Measurements from ENCODE around the gene IL12RB2.
"Not testable (repeated sequence)": the region's sequence is repeated elsewhere in the genome, so short reads cannot be mapped to it uniquely, and the experiment has no call there.

Gene IL12RB2

DNA sequence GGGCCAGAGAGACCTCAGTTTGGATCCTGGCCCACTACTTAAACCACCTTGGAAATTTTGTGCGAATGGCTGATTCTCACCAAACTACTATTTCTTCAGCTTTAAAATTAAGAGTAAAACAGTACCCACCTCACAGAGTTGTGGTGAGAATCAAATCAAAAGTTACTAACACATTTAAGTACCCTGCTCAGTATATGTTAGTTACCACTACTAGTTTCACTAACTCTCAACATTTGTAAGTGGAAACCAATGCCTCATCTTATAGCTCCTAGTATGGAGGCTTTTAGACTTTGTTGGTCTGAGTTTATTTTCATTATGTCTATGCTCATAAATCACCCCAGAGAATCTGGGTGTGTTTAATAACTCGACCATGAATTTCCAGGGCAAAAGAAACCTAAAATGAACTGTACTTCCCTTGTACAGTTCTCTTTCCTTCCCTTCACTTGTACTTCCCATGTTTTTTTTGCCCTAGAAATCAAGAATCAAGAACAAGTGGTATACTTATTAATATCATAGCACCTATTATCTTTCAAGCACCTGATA, 134.1 kb downstream of the IL12RB2 start:
- H4K20me1 ChIP-seq (ENCODE audit: insufficient read depth, low read length) = no peaks in the 10 kb centered on the region
- no peaks in the 10 kb centered on the region for H3K9me3 ChIP-seq (ENCODE audit: insufficient read depth, low read length)
- no peak overlapping the region for H2AFZ ChIP-seq (ENCODE audit: low read depth, low read length)
- no peaks in the 10 kb centered on the region for H3K4me1 ChIP-seq (ENCODE audit: low read length)
- no peaks in the 10 kb centered on the region for H3K27me3 ChIP-seq (ENCODE audit: low read depth, low read length)
- no peaks in the 10 kb centered on the region for H3K36me3 ChIP-seq (replicated peaks; ENCODE audit: low read depth, low read length)
- no peak overlapping the region for H3K4me2 ChIP-seq (ENCODE audit: low read length)
- H3K9ac ChIP-seq (ENCODE audit: low read length) = no peak overlapping the region
- H3K27ac ChIP-seq (ENCODE audit: low read length) = no peak overlapping the region
- H3K79me2 ChIP-seq (ENCODE audit: low read length) = no peaks in the 10 kb centered on the region
- H3K4me3 ChIP-seq (ENCODE audit: low read length) = no peak overlapping the region
- no peak for TF ChIP-seq CTCF (IDR thresholded peaks at IDR 0.05; ENCODE audit: low read depth, low read length)

DNA sequence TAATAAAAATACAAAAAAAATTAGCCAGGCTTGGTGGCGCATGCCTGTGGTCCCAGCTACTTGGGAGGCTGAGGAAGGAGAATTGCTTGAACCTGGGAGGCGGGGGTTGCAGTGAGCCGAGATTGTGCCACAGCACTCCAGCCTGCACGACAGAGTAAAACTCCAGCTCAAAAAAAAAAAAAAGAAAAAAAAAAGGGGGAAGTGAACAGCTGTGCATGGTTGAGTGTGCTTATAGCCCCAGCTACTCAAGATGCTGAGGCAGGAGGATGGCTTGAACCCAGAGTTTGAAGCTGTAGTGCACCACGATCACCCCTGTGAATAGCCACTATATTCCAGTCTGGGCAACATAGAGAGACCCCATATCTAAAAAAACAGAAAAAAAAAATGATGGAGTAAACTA, 138.3 kb downstream of the IL12RB2 start:
- H3K27ac ChIP-seq (ENCODE audit: low read length); H4K20me1 ChIP-seq (ENCODE audit: insufficient read depth, low read length); H3K4me2 ChIP-seq (ENCODE audit: low read length); H3K36me3 ChIP-seq (replicated peaks; ENCODE audit: low read depth, low read length); H3K9me3 ChIP-seq (ENCODE audit: insufficient read depth, low read length); H3K79me2 ChIP-seq (ENCODE audit: low read length); H3K4me1 ChIP-seq (ENCODE audit: low read length); H3K27me3 ChIP-seq (ENCODE audit: low read depth, low read length); H3K9ac ChIP-seq (ENCODE audit: low read length); H2AFZ ChIP-seq (ENCODE audit: low read depth, low read length); H3K4me3 ChIP-seq (ENCODE audit: low read length): not testable (repeated sequence)
